Measurements from ENCODE around the gene KRT3.

KRT3 gene

DNA sequence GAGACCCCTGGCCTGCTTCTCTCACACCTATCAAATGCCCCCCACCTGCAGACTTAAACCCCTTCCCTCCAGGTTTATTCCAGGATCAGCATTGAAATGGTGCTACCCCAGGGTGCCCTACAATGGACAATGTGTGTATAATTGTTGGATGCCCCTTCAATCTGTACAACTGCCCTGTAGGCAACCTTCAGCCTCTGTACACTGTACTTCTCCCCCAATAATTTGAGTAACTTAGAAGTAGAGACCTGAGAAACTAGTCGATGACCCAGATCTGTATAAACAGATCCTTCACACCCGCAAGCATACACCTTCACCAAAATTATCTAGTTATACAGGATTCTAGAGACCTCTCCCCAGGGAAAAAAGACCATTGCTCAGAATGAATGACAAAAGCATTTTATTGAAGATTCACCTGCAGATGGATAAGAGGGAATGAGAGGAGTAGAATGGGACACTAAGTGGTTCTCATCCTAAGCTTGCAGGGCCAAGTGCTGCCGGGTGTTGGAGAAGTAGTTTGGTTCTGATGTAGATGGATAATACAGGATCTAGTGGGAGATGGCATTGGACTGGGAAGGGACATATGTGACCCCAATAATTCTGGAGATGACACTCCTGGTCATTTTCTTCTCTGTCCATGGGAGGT is 10.4 kb upstream of the KRT3 start:
- TF ChIP-seq, protein P1, sequence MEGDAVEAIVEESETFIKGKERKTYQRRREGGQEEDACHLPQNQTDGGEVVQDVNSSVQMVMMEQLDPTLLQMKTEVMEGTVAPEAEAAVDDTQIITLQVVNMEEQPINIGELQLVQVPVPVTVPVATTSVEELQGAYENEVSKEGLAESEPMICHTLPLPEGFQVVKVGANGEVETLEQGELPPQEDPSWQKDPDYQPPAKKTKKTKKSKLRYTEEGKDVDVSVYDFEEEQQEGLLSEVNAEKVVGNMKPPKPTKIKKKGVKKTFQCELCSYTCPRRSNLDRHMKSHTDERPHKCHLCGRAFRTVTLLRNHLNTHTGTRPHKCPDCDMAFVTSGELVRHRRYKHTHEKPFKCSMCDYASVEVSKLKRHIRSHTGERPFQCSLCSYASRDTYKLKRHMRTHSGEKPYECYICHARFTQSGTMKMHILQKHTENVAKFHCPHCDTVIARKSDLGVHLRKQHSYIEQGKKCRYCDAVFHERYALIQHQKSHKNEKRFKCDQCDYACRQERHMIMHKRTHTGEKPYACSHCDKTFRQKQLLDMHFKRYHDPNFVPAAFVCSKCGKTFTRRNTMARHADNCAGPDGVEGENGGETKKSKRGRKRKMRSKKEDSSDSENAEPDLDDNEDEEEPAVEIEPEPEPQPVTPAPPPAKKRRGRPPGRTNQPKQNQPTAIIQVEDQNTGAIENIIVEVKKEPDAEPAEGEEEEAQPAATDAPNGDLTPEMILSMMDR (conservative IDR thresholded peaks at IDR 0.05) = no peak
- no peak overlapping the region for H3K27ac ChIP-seq

DNA sequence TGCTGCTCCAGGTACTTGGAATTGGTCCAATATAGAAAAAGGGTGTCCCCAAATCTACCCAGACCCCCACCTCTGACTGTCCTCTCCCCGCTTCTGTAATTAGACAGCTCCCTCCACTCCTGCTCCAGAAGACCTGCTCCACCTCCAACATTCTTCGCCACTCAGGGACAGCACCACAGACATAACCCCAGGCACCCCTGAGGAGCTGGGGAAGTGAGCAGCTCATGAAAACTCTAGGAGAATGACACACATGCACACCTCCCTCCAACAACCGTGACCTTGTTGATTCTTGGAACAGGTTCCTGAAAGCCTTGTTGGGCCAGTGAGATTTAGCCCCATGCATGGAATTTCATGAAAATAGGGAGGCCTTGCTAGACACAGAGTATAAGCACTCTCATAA is 9.8 kb upstream of the KRT3 start:
- no peak overlapping the region for H3K27ac ChIP-seq
- TF ChIP-seq, protein P1 (conservative IDR thresholded peaks at IDR 0.05) = no peak

DNA sequence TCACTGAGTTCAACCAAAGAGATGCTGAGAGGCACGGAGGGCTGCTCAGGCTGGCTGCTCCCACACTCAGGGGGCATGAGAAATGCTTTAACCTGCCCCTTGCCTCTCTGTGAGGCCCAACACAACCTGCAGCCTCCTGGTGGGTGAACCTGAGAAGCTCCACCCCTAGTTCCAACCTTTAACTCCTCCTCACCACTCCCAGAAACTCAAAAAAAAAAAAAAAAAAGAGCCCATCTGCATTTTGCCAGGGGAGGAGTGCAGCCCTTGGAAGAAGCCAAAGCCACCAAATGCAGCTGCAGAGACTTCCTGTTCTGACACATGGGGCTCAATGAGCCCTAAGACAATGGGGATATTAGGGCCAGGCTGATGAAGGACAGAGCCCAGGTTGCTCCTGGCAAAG is 9.1 kb upstream of the KRT3 start:
- no peak overlapping the region for H3K27ac ChIP-seq
- TF ChIP-seq, protein P1 (conservative IDR thresholded peaks at IDR 0.05) = no peak

DNA sequence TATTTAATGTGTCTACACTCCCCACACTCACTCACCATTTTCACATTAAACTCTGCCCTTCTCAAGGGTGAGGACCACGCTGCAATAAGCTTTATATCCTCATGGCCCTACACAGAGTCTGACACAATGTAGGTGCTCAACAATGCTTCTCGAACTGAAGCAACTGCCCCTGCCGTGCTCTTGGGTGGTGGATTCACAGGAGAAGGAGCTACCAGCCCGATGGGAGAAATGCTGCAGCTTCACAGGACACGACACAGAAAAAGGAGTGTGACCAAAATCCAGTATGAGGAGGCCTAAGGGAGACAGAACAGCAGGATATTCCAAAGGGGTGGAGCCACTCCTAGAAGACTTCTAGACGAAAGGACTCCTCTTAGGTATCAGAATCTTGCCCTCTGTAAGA is 6.5 kb upstream of the KRT3 start:
- no peak overlapping the region for H3K27ac ChIP-seq
- TF ChIP-seq, protein P1 (conservative IDR thresholded peaks at IDR 0.05) = no peak

DNA sequence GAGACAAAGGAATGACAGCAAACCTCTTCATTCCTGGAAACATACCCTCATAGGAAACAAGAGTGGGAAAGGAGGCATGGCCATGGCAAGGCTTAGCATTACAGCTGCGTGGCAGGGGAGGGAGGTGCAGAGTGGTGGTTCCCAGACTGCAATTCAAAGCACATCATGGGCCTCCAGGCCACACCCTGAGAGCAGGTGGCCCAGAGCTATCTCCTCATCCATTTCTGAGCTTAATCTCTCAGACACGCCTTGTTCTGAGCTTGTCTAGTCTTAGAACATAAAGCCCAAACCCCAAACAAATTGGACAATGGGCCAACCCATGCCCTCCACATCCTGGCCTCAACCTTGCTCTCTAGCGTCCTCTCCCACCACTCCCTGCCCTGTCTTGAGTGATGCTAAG is 5.9 kb upstream of the KRT3 start:
- TF ChIP-seq, protein P1 (conservative IDR thresholded peaks at IDR 0.05) = no peak
- H3K27ac ChIP-seq = peak overlapping the region; percentile 69; the same call in 1 of the 2 replicates

DNA sequence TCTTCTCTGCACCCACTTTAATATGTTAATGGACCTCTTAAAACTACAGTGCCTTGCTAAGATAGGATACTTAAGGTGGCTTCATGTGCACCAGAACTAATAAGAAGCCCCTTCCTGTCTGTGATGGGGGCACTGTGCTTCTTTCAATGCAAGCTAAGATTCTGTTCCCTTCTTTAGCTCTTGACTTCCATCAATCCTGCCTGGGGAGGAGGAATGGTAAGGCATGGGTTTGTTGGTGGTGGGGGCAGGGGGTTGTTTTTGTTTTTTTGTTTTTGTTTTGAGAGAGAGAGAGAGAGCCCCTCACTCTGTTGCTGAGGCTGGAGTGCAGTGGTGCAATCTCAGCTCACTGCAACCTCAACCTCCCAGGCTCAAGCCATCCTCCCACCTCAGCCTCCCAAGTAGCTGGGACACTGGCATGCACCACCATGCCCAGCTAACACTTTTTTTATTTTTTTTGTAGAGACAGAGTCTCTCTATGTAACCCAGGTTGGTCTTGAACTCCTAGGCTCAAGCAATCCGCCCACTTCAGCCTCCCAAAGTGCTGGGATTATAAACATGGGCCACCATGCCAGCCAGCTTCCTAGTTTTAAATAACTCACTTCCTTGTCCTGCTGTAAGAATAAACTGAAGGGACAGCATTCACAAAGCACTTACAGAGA is 4.5 kb upstream of the KRT3 start:
- TF ChIP-seq, protein P1 (conservative IDR thresholded peaks at IDR 0.05) = no peak
- H3K27ac ChIP-seq = peak overlapping the region; percentile 69

DNA sequence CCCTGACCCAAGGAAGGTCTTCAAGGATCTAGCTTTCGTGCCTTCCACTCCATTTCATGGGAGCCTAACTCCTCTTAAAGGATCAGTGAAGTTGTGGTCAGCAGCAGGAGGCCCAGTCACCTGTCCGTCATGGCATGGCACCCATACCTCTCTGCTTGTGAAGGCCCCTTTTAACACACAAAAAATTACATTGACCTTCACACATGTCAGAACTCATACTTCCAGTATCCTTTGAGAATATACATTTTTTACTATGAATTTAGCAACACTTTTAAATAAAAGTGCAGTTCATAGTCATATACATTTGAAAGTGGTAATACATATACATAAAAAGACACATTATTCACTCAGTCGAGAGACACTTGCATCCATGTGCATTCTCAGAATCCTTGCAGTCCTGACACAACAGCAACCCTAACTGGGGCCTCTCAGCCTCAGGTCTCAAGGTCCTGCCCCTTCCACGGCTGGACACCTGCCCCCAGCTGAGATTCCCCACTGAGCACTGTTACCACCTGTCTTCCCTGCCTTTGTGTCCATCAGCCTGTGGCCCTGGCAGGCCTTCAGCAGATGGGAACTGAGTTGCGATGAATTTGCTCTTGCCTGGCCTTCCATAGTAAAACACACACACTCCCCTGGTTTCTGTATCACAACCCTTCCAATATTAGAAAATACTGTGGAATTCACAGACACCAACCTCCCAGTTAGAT is 3.7 kb upstream of the KRT3 start:
- peak overlapping the region; percentile 69; the same call in 1 of the 2 replicates for H3K27ac ChIP-seq
- TF ChIP-seq, protein P1 (conservative IDR thresholded peaks at IDR 0.05) = no peak
